ENCODE results near the gene AFF4. TPM values are rescaled to one million over a fixed set of nuclear protein-coding genes. Genes with fewer than 3 reads are reported as not detected.
"Not testable (repeated sequence)": the region's sequence is repeated elsewhere in the genome, so short reads cannot be mapped to it uniquely, and the experiment has no call there.

The AFF4 gene
- polyA plus RNA-seq, 1 experiment, result 62.3 TPM

- DNase-seq (ENCODE audit: low read depth, low spot score), result no peak
- Histone ChIP-seq H3K9me3 (ENCODE audit: control insufficient read depth, insufficient read depth, low read length) (no peaks in the 10 kb centered on the region; the same call in 1 of the 2 replicates), H3K27me3 (ENCODE audit: control insufficient read depth, insufficient read depth, low read length) (no peaks in the 10 kb centered on the region), H3K4me3 (ENCODE audit: low read depth, low read length) (no peak overlapping the region), H3K27ac (ENCODE audit: low read depth, low read length) (no peak overlapping the region)
- CTCF ChIA-PET, result interaction anchor here (2.2 kb wide), 1 partner anchor 145 kb away, joined by 6 read pairs; no protein-coding TSS in a partner anchor
- TF ChIP-seq, protein P1, sequence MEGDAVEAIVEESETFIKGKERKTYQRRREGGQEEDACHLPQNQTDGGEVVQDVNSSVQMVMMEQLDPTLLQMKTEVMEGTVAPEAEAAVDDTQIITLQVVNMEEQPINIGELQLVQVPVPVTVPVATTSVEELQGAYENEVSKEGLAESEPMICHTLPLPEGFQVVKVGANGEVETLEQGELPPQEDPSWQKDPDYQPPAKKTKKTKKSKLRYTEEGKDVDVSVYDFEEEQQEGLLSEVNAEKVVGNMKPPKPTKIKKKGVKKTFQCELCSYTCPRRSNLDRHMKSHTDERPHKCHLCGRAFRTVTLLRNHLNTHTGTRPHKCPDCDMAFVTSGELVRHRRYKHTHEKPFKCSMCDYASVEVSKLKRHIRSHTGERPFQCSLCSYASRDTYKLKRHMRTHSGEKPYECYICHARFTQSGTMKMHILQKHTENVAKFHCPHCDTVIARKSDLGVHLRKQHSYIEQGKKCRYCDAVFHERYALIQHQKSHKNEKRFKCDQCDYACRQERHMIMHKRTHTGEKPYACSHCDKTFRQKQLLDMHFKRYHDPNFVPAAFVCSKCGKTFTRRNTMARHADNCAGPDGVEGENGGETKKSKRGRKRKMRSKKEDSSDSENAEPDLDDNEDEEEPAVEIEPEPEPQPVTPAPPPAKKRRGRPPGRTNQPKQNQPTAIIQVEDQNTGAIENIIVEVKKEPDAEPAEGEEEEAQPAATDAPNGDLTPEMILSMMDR (IDR thresholded peaks at IDR 0.05; ENCODE audit: low read depth, low read length), result no peak
- POLR2A ChIA-PET, result no interaction called here
Measured at GRCh38 chr5:132965120-132965519, 1.7 kb upstream of the AFF4 start.

DNA sequence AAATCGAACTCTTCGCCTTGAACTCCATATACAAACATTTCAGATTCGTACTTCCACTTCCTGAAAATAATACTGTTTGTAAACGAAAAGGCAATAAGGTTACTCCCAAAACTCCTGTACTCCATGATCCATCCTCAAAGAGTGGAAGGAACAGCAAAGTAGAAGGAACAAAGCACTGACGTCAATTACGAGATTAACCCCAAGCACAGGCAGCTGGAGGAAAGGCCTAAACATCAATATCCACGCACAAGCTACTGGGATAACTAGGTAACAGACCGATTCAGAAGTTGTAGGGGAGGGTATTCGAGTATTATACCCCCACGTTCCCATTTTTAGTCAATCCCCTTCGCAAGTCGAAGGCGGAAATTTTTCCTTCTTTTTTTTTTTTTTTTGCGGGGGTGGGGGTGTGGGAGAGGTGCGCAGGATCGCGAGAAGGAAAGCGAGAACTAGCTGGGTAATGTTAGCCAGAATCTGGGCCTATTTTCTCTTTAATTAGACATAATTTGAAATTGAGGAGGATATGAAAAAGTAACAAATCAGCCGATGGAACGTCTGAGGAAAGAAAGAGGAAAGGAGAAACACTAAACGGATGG, 909 bp downstream of the AFF4 start:
- Histone ChIP-seq H3K9me3 (ENCODE audit: control insufficient read depth, insufficient read depth, low read length) (no peaks in the 10 kb centered on the region; the same call in 1 of the 2 replicates), H3K27ac (ENCODE audit: low read depth, low read length) (peak overlapping the region; percentile 93), H3K4me3 (ENCODE audit: low read depth, low read length) (peak overlapping the region; percentile 85), H3K27me3 (ENCODE audit: control insufficient read depth, insufficient read depth, low read length) (no peaks in the 10 kb centered on the region)
- DNase-seq (ENCODE audit: low read depth, low spot score), result no peak
- POLR2A ChIA-PET, result interaction anchor here (0.5 to 3.1 kb wide), 6 partner anchors 11 to 654 kb away, joined by 3 to 27 read pairs (median 4); partner anchors contain the start of gene HSPA4
- CTCF ChIA-PET, result interaction anchor here (0.7 to 0.8 kb wide), 2 partner anchors 13 to 57 kb away, joined by 4 to 5 read pairs; no protein-coding TSS in a partner anchor
- TF ChIP-seq, protein P1 (IDR thresholded peaks at IDR 0.05; ENCODE audit: low read depth, low read length), result no peak

GRCh38 chr5:132961887-132962286, 1.5 kb downstream of the AFF4 start:
- ChIA-PET POLR2A (interaction anchor here (3.1 kb wide), 1 partner anchor 90 kb away, joined by 27 read pairs; the partner anchor contains the start of gene HSPA4), CTCF (interaction anchor here (0.7 kb wide), 1 partner anchor 57 kb away, joined by 5 read pairs; no protein-coding TSS in a partner anchor)
- no peaks in the 10 kb centered on the region; the same call in 1 of the 2 replicates for H3K9me3 ChIP-seq (ENCODE audit: control insufficient read depth, insufficient read depth, low read length)
- DNase-seq (ENCODE audit: low read depth, low spot score), result no peak
- H3K27me3 ChIP-seq (ENCODE audit: control insufficient read depth, insufficient read depth, low read length), result no peaks in the 10 kb centered on the region
- peak overlapping the region; percentile 93 for H3K27ac ChIP-seq (ENCODE audit: low read depth, low read length)
- TF ChIP-seq, protein P1 (IDR thresholded peaks at IDR 0.05; ENCODE audit: low read depth, low read length), result no peak
- H3K4me3 ChIP-seq (ENCODE audit: low read depth, low read length), result peak overlapping the region; percentile 85

DNA sequence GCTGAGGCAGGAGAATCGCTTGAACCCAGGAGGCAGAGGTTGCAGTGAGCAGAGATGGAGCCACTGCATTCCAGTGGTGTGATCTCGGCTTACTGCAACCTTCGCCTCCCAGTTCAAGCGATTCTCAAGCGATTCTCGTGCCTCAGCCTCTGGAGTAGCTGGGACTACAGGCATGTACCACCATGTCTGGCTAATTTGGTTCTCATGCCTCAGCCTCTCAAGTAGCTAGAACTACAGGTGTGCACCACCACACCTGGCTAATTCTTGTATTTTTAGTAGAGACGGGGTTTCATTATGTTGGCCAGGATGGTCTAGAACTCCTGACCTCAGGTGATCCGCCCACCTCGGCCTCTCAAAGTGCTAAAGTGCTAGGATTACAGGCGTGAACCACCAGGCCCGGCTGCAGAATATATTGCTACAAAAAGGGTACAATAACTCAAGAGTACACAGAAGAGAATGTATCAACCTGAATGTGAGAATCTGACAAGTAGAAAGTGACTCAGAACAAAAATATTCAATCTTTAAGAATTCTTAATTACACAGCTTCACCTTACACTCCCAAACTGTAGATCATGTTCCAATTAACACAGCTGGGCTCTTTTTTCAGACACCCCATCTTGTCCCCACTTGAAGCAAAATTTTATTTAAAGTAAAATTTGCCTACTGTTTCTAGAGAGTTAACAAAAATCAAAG, 2.2 kb downstream of the AFF4 start:
- not testable (repeated sequence) for H3K27ac ChIP-seq (ENCODE audit: low read depth, low read length)

DNA sequence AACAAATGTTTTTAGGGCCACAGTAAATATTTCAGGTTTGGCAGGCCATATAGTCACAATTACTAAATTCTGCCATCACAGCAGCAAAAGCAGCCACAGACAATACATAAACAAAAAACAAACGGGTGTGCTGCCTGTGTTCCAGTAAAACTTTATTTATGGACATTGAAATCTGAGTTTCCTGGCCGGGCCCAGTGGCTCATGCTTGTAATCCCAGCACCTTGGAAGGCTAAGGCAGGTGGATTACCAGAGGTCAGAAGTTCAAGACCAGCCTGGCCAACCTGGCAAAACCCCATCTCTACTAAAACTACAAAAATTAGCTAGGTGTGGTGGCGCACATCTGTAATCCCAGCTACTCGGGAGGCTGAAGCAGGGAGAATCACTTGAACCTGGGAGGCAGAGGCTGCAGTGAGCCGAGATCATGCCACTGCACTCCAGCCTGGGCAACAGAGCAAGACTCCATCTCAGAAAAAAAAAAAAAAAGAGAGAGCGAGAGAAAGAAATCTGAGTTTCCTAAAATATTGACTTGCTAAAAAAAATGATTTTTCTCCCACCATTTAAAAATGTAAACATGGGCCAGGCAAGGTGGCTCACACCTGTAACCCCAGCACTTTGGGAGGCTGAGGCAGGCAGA, 7.2 kb downstream of the AFF4 start:
- H3K27ac ChIP-seq (ENCODE audit: low read depth, low read length); DNase-seq (ENCODE audit: low read depth, low spot score); H3K4me3 ChIP-seq (ENCODE audit: low read depth, low read length); H3K9me3 ChIP-seq (ENCODE audit: control insufficient read depth, insufficient read depth, low read length); H3K27me3 ChIP-seq (ENCODE audit: control insufficient read depth, insufficient read depth, low read length); CTCF ChIA-PET; POLR2A ChIA-PET: not testable (repeated sequence)

More for the DNA sequence above, 2.2 kb downstream of the AFF4 start:
- H3K4me3 ChIP-seq (ENCODE audit: low read depth, low read length), result peak overlapping the region; percentile 85
- CTCF ChIA-PET; H3K9me3 ChIP-seq (ENCODE audit: control insufficient read depth, insufficient read depth, low read length); H3K27me3 ChIP-seq (ENCODE audit: control insufficient read depth, insufficient read depth, low read length); DNase-seq (ENCODE audit: low read depth, low spot score): not testable (repeated sequence)
- POLR2A ChIA-PET, result interaction anchor here (3.1 kb wide), 1 partner anchor 91 kb away, joined by 27 read pairs; the partner anchor contains the start of gene HSPA4
